NK-92 treated with Interleukin-12 subunit alpha and Interleukin-12 subunit beta, amount 100 ng/mL, for 24 hours (cell line): ENCODE data around the gene STXBP5L.
"Not testable (repeated sequence)": the region's sequence is repeated elsewhere in the genome, so short reads cannot be mapped to it uniquely, and the experiment has no call there.

ENCODE experiments used
- DNase-seq: peaks from one replicate; lab custom pipeline; 2025; lab: John Stamatoyannopoulos, UW

The STXBP5L gene

DNA sequence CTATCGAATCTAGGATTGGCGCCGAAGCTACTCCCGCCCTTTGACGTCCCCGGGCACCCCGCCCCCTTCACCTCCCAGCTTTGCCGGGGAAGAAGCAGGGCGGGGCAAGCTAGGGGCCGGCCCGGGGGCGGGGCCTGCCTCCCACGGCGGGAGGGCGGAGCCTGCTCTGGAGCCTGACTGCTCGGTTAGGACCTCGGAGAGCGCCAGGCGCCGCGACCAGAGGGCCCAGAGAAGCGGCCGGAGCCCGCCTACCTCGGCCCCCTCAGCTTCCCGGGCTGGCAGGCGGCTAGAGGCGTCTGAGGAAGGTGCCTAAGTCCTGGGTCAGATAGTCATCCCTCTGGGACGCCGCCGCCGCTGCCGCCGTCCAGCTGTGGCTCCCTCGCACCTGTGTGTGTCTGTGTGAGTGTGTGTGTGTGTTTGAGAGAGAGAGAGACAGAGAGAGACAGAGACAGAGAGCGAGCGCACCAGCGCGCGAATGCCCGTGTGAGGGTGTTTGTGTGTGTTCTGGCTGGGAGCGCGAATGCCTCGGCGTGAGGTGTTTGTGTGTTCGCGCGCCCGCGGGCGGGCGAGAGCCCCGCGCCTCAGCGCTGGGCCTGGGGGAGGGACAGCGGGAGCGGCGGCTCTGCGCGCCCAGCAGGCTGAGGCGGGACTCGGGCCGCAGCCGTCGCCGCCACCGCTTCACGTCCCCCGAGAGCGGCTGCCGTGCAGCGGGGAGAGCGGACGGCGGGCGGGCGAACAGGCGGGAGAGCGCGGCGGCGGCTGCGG, at the start of gene STXBP5L:
STXBP5L (plus strand) TSS at position 176 of the 765 bp plus-strand sequence. CDS start 1,374 bp downstream, outside the sequence.
- DNase-seq: no peak

DNA sequence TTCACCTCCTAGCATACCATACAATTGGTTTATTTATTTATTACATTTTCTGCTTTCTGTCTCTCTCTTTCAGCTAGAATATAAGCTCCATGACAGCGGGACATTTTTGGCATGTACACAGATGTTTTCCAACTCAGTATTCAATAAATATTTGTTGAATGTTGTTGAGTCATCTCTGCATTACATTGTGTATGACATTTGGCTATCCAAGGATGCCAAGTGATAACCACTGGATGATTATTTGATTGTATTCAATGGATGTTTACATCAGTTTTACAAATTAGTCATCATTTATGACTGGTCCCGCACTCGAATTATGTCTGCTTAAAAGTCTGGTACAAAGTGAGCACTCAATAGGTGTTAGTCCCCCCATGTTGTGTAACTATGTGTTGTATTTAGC, 49.5 kb upstream of the STXBP5L start:
- no peak for DNase-seq

DNA sequence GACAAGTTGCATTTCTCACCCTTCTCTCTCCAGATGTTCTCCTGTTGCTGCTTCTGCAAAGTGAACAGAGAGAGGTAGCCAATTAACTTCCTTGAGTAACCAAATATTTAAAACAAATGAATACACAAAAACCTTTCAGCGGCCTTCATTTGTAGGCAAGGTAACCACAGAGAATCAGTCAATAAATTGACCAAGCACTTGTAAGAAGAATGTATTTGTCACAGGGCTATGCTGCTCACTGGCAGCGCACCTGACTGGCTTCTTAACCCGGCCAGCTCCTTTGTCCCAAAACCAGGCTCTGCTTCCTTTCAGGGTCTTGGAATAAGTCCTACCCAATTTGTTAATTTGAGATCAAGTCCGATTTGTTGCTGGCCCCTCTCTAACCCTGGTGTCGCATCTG, 43.5 kb upstream of the STXBP5L start:
- DNase-seq: no peak

DNA sequence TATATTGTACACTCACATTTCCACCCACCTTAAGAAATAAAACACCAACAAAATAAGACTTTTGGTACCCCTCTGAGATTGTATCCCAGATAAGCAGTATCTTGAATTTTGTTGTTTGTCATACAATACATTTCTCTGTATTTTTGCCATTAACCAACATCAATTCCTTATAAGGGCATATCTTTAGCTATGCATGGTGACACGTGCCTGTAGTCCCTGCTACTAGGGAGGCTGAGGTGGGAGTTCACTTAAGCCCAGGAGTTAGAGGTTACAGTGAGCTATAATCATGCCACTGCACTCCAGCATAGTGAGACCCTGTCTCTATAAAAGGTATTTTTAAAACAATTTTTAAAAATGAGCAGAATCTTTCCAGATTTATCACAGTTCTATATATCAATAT, 32.5 kb upstream of the STXBP5L start:
- DNase-seq: no peak

DNA sequence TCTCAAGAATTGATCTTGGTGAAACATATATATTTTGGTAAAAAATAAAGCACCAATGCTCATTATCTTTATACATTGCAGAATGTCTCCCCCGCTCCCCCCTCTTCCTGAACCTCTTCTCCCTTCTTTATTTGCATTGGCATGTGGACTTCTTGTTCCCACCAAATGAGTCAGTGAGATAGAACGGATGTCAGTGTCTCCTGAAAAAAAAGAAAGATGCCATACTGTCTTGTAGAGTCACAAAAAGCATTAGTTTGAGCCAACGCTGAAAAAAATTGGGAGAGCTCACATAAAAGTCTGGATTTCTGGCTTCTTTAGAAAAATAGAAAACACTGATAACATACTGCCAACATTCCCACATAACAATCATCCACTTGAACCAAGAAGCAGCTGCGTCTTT, 32.0 kb upstream of the STXBP5L start:
- no peak for DNase-seq

DNA sequence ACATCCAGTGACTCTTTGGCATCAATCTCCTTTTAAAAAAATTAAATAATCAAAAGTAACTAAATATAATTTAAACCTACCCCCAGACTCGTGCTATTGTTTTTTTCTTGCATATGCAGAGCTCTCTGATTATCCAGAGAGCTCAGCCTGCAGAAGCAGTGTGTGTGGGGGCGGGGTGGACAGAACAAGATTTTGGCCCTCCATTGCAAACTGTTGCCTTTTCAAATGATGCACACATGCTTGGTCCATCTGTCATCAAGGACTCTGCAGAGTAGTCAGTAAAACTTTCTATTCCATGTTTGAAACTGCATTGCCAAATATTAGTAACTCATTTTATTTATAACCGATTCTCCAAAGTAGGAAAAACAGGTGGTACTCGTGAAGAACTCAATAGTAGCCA, 28.6 kb upstream of the STXBP5L start:
- DNase-seq: no peak

DNA sequence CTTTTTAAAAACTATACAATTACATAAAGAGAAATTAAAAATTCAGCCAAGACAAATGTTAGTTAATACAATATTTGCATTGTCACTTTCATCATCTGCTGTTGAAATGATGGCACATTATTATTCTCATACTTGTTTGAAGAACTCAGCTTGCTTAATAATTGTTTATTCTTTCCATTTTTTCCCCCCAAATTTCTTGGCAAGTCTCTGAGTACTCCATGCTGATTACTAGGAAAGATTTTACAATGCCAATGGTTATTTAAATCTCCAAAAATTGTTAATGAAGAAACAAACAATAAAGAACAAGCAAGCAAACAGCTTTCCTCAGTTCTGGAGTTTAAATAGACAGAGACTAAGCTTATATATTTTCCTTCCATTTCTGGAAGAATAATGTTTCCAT, 15.1 kb upstream of the STXBP5L start:
- DNase-seq: no peak

DNA sequence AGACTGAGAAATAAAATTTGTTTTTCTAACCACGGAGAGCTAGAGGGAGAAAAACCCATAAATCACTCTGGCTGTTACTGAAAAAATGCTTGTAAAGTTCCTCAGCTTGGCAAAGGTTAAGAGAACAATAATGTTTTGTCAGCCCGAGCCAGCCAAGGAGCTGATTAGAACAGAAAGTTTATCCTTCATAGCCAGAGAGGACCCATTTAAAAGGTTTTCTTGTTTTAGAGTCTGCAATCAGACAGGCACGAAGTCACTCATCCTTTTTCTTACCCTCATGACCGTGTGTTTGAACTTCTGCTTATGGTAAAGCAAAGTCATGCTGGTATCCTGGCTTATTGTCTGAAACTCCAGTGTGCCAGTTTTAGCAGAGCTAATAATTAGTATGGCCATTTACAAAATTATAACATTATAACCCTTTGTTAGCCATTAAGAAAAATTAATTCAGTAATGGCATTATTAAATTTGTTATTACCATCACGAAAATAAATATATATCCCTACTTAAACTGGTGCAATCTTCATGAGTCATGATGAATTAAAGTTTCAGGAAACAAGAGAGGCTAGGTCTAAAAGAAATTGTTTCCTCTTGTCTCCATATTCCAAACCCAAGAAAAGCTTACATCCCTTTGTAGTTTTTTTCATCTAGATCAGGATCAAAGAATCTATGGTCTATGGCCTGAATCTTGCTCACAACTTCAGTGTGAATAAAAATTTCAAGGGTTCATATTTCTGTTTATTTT, 13.5 kb upstream of the STXBP5L start:
- no peak for DNase-seq

DNA sequence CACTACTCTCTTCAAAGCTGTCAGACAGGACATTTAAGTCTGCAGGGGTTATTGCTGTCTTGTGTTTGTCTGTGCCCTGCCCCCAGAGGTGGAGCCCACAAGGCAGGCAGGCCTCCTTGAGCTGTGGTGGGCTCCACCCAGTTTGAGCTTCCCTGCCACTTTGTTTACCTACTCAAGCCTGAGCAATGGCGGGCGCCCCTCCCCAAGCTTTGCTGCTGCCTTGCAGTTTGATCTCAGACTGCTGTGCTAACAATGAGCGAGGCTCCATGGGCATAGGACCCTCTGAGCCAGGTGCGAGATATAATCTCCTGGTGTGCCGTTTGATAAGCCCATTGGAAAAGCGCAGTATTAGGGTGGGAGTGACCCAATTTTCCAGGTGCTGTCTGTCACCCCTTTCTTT, 6.3 kb upstream of the STXBP5L start:
- not testable (repeated sequence) for DNase-seq

DNA sequence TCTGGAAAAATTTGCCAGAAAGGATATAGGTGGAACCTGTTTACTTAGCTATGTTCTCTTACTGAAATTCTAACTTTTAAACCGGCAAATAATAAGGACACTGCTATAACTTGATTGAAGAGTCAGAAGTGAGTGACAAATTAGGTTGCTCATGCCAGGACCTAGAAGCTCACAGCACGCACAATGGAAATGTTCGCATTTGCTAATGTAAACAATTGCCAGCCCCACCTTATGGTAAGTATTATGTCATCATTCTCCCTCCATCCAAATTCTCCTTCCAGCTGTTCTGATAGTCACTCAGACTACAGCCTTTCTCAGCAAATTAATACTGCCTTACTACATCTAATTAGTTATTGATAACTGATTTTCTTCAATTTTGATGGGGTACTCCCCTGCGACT, 4.8 kb upstream of the STXBP5L start:
- no peak for DNase-seq

DNA sequence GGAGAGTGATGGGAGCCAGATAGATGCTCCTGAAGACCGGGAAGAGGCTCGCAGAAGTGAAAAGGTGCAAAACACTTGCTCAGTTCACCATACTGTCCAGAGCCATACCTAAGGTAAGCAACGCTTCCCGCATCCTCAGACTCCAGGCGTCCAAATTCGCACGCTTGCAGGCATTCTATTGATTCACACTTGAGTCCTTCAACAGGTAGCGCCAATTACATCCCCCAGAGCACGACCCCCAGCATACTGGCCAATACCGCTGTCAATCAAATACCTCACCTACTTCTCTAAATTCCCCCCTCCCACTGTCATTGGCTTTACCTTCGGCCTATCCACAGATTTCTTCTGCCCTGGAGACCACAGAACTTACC, 361 bp upstream of the STXBP5L start:
- DNase-seq: no peak

DNA sequence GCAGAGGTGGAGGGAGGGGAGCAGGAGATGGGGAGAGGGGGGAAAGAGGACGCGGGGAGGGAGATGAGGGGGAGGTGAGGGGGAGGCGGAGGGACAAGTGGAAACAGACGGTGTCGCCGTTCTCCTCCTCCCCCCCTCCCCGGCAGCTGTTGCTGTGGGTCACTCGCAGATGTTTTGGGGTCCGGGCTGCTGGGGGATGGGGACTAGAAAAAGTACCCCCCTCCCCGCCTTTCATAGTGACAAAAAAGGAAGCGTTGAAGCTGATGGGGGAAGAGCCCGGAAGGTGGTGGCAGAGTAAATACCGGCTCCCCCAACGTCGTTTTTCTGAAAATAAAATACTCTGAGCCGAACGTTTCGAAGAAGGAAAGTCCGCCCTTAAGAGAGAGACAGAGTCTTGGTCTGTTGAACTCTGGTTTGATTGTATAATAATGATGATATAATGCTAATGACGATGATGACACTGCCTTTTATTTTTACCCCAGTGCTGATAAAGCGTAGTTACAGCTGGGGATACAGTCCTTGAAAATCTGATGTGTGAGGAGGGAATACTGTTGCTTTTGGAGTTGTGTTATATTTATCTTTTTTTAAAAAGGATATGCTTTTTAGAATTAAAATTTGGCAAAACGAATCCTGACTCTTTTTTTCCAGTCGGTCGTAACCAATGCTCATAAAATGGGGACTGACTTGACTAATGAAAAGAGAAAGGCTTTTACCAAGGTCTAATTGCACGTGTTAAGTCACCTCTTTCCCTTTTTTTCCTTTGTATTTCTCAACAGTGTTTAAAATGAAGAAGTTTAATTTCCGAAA, 993 bp downstream of the STXBP5L start:
- no peak for DNase-seq

DNA sequence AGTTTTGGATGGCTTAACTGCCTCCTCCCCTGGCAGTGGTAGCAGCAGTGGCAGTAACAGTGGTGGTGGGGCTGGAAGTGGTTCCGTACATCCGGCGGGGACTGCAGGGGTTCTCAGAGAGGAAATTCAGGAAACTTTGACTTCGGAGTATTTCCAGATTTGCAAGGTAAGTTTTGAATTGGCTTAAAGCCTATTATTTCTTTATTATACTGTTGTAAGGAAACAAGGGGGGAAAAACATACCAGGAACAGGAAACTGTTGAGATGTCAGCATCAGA, 1.5 kb downstream of the STXBP5L start:
- no peak for DNase-seq

DNA sequence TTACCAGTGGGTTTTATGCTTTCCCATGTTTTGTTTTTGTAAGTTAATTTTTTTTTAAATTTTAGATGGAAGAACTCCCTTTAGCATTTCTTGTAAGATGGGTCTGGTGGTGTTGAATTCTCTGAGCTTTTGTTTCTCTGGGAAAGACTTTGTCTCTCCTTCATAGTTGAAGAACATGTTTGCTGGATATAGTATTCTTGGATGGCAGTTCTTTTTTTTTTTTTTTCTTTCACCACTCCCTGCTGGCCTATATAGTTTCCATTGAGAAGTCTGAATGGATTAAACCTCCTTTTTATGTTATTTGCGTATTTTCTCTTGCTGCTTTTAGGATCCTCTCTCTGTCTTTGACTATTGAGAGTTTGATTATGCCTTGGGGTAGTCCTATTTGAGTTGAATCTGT, 18.1 kb downstream of the STXBP5L start:
- no peak for DNase-seq

DNA sequence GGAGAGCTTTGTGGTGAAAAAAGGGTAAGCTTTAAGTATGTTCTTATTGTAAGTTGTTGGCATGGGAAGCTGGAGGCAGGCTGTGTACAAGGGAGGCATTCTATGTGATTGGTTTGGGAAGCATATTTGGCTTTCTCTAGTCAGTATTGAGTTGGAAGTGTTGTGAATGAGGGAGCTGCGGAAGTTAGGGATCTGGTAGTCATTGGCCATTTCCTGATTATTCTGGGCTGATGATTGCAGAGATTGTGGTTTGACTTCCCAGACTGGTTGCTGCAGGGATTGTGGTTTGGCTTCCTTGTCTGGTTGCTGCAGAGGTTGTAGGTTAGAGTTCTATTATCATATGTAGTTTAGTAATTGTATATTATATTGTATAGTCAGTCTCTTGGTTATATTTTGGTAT, 21.0 kb downstream of the STXBP5L start:
- no peak for DNase-seq

DNA sequence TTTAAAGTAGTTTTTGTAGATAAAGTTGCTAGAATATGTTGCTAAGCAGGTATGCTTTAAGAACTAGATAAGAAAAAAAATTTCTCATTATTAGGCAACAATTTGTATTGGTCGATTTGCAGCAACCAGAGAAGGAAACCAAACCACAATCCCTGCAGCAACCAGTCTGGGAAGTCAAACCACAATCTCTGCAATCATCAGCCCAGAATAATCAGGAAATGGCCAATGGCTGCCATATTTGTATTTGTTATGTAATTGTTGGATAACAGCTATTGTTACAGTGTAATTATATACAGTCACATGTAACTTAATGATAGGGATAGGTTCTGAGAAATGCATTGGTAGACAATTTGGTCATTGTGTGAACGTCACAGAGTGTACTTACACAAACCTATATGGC, 23.6 kb downstream of the STXBP5L start:
- DNase-seq: no peak

DNA sequence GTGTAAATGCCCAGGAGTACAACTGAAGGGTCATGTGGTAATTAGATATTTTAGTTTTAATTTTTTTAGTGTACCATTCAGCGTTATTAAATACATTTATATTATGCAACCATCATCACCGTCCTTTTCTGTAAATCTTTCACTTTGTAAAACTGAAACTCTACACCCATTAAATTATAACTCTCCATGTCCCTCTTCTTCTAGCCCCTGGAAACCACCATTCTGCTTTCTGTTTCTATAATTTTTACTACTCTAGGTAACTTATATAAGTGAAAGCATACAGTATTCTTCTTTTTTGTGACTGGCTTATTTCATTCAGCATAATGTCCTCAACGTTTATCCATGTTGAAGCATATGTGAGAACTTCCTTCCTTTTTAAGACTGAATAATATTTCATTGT, 48.1 kb downstream of the STXBP5L start:
- DNase-seq: no peak

DNA sequence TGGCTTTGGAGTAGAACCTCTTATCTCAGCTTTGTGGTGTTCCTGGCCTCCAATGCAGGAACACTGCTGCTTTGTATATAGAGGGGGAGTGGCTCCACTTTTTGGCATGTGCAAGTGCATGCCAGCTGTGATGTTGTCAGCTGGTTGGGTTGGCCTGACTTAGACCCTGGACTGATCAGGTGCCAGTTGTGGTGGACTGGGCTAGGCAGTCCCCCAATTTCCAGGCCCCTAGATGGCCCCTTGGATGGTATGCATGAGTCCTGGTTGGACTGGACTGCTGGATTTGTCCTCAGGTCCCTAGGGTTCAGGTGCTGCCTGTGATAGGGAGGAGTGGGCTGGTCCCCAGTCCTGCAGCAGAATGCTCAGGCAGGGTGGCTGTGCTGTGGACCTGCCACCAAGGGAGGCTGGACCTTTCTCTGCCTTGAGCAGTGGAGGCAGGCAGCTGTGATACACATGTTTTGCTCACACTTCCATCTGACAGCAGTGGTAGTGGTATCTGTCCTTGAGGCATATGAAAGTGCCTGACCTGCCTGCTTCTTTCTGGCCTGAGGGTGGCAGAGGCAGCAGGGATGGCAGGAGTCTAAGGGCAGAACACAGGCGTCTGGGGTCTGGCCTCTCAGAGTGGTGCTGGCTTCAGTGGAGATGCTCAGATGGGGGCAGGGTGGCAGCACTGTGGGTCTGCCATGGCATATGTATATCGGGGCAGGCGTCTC, 74.8 kb downstream of the STXBP5L start:
- DNase-seq: no peak

DNA sequence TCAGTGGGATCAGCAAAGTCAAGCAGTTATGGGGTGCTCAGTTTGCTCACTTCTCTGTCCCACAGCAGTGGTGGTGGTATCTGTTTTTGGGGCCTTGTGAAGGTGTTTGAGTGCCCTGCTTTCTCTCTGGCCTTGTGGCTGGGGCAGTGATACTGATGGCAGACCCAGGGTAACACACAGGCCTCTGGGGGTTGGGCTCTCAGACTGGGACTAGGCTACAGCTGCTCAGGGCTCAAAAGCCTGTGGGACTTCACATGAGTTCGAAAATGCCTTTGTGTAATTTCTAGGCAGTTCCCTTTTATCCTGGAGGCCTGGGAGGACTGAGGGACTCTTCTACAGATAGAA, 75.3 kb downstream of the STXBP5L start:
- no peak for DNase-seq

DNA sequence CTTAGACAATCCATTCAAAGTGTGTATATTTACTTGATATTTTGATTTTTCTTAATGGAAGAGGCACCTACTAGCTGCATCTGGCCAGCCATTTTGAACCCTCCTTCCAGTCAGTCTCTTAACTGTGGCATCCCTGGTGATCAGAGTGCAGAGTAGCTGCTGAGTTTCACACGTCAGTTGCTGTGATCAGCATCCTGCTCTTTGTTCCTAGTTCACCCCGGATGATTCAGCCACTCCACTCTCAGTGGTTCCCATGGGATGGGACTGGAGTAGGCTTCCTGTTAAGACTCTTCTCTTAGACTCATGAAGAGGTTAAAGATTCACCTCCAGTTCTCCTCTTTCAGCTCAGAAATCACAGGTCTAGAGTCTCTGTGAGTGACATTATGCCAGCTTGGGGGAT, 75.8 kb downstream of the STXBP5L start:
- no peak for DNase-seq

DNA sequence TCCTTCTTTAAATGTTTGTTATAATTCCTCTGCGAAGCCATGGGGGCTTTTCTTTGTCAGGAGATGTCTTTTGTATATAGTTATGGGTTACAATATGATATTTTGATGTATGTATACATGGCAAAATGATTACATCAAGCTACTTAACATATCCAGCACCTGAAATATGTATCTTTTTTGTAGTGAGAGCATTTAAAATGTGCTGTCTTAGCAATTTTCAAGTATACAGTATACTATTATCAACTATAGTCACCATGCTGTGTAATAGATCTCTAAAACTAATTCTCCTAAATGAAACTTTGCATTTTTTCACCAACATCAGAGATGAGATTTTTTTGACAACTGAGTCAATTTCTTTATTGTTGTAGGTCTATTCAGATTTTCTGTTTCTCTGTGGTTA, 77.2 kb downstream of the STXBP5L start:
- DNase-seq: no peak

DNA sequence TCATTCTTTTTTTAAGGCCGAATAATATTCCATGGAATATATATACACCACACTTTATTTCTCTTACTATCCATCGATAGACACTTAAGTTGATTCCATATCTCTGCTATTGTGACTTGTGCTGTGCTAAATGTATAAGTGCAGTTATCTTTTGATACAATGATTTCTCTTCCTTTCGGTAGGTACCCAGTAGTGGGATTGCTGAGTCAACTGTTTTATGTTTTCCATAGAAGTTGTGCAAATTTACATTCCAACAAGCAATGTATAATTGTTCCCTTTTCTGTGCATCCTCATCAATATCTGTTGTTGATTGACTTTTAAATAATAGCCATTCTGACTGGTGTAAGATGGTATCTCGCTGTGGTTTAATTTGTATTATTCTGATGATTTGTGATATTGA, 81.0 kb downstream of the STXBP5L start:
- DNase-seq: no peak

DNA sequence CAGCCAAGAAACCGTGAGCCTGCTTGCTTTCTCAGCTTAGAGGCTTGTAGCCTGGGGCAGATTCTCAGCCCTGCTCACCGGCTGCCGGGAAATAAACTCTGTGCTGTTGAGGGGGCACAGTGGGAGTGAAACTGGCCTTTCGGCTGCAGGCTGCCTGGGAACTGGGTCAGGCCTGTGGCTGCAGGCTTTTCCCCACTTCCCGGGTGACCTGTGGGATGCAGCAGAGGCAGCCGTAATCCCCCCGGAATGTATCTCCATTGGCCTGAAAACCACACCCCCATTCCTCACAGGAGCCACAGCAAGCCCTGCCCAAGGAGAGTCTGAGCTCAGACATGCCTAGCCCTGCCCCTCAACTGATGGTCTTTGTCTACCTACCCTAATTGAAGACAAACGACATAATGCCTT, 110.9 kb downstream of the STXBP5L start:
- DNase-seq: no peak
